PFSK-1 (cell line): Measurements from ENCODE around the gene BHMT.

Experiments
- FOXP2 ChIP-seq: optimal IDR thresholded peaks from 2 replicates; pipeline ENCODE3; 2011; ENCODE audit warnings: borderline replicate concordance, control low read depth, inconsistent platforms; ENCODE audit not compliant: insufficient read depth; ENCODE audit errors: extremely low read length, extremely low read depth
- POLR2AphosphoS5 ChIP-seq: IDR thresholded peaks from 2 replicates; pipeline ENCODE4 v1.6.1; 2012; ENCODE audit warnings: low read depth, mild to moderate bottlenecking, control low read depth, low read length, moderate library complexity
- SIN3A ChIP-seq: IDR thresholded peaks from 2 replicates; pipeline ENCODE4 v1.6.1; 2012; ENCODE audit warnings: mild to moderate bottlenecking, low read length, moderate library complexity, borderline replicate concordance; ENCODE audit not compliant: insufficient read depth
- TAF1 ChIP-seq: IDR thresholded peaks from 2 replicates; pipeline ENCODE4 v1.6.1; 2012; ENCODE audit warnings: low read length, control low read depth, borderline replicate concordance; ENCODE audit not compliant: insufficient read depth
- TF ChIP-seq, protein P1 (sequence below), 2 experiments: IDR thresholded peaks; 2 replicates each; pipeline versions ENCODE4 v1.6.1 to v1.8.0; 2011 to 2012; ENCODE audit warnings: low read depth in 2 of 2, low read length in 2 of 2, control low read depth in 1 of 2, inconsistent platforms in 1 of 2, mild to moderate bottlenecking in 1 of 2, moderate library complexity in 1 of 2; ENCODE audit not compliant: insufficient read depth in 1 of 2

BHMT gene

GRCh38 chr5:79093762-79094161 is 17.8 kb upstream of the BHMT start:
- TF ChIP-seq POLR2AphosphoS5 = no peak
- no peak for TF ChIP-seq TAF1
- no peak for TF ChIP-seq FOXP2

GRCh38 chr5:79105868-79106267 is 5.7 kb upstream of the BHMT start:
- TF ChIP-seq FOXP2 (no peak), POLR2AphosphoS5 (no peak), TAF1 (no peak)
- TF ChIP-seq, protein P1, sequence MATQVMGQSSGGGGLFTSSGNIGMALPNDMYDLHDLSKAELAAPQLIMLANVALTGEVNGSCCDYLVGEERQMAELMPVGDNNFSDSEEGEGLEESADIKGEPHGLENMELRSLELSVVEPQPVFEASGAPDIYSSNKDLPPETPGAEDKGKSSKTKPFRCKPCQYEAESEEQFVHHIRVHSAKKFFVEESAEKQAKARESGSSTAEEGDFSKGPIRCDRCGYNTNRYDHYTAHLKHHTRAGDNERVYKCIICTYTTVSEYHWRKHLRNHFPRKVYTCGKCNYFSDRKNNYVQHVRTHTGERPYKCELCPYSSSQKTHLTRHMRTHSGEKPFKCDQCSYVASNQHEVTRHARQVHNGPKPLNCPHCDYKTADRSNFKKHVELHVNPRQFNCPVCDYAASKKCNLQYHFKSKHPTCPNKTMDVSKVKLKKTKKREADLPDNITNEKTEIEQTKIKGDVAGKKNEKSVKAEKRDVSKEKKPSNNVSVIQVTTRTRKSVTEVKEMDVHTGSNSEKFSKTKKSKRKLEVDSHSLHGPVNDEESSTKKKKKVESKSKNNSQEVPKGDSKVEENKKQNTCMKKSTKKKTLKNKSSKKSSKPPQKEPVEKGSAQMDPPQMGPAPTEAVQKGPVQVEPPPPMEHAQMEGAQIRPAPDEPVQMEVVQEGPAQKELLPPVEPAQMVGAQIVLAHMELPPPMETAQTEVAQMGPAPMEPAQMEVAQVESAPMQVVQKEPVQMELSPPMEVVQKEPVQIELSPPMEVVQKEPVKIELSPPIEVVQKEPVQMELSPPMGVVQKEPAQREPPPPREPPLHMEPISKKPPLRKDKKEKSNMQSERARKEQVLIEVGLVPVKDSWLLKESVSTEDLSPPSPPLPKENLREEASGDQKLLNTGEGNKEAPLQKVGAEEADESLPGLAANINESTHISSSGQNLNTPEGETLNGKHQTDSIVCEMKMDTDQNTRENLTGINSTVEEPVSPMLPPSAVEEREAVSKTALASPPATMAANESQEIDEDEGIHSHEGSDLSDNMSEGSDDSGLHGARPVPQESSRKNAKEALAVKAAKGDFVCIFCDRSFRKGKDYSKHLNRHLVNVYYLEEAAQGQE (IDR thresholded peaks at IDR 0.05; ENCODE audit: insufficient read depth in 1 of 2, low read depth in 2 of 2, low read length in 2 of 2) = no peak

GRCh38 chr5:79107020-79107796 is 4.4 kb upstream of the BHMT start:
- TF ChIP-seq POLR2AphosphoS5 (no peak), SIN3A (no peak), FOXP2 (no peak), TAF1 (no peak)
- TF ChIP-seq, protein P1 (IDR thresholded peaks at IDR 0.05; ENCODE audit: insufficient read depth in 1 of 2, low read depth in 2 of 2, low read length in 2 of 2) = no peak

- no peak for TF ChIP-seq FOXP2
- TF ChIP-seq, protein P1 (IDR thresholded peaks at IDR 0.05; ENCODE audit: insufficient read depth in 1 of 2, low read depth in 2 of 2, low read length in 2 of 2) = no peak
- TF ChIP-seq POLR2AphosphoS5 = no peak
- no peak for TF ChIP-seq TAF1
- TF ChIP-seq SIN3A = no peak
Observed at GRCh38 chr5:79108086-79108485, 3.5 kb upstream of the BHMT start.

DNA sequence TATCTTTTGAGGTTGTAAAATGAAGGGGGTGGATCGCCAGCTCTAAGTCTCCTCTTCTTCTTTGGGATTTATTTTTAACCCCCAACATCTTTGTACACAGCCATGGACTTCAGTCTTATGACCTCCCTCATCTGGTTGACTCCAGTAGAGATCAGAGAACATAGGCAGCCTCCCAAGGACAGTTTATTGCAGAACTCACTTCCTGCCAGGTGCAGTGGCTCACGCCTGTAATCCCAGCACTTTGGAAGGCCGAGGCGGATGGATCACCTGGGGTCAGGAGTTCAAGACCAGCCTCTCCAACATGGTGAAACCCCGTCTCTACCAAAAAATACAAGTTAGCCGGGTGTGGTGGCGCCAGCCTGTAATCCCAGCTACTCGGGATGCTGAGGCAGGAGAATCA is 2.8 kb upstream of the BHMT start:
- no peak for TF ChIP-seq TAF1
- TF ChIP-seq, protein P1 (IDR thresholded peaks at IDR 0.05; ENCODE audit: insufficient read depth in 1 of 2, low read depth in 2 of 2, low read length in 2 of 2) = no peak
- no peak for TF ChIP-seq POLR2AphosphoS5
- TF ChIP-seq FOXP2 = no peak
- TF ChIP-seq SIN3A = no peak
